Dedifferentiated amniotic fluid mesenchymal stem cell (primary cell): ENCODE measurements around the gene FERMT2.

Experiments used
- DNase-seq: peaks from one replicate; pipeline ENCODE4 v3.0.0-alpha.2; 2016; ENCODE audit errors: extremely low spot score

The FERMT2 gene

DNA sequence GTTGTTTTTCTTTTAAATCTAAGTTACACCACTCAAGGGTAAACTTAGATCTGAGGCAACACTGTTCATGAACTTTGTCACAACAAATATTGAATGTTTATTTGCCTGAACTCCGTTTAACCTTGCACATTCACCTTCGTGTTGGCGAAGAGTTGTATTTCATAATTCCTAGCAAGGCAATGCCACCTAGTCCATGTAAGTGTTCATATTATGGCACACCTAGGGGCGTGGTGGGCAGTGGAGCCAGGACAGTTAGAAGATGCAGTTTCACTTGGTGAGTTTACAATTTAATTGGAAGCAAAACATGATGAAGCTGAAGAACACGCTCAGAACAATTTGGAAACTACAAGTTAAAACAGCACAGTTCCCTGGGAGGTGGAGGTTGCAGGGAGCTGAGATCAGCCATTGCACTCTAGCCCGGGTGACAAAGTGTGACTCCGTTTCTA, 129.0 kb downstream of the FERMT2 start:
- no peak for DNase-seq

DNA sequence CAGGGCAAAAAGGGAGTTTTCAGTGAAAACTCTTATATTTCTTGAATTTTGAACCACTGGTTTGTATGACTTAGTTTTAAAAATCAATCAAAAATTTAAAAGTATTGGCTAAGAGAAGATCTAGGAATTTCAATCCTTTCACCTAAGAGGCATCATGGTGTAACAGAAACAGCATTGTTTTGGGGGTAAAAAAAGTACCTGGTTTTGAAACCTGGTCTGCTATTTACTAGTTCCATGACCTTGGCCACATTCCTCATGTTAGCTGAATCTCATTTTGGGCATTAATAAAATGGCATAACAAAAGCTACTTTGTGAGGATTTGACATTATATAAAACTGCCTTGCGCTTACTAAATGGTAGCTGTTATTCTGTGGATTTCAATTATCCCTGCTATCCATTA, 142.7 kb downstream of the FERMT2 start:
- DNase-seq, result no peak
